Measurements from ENCODE around the gene KYNU.
"Not testable (repeated sequence)": the region's sequence is repeated elsewhere in the genome, so short reads cannot be mapped to it uniquely, and the experiment has no call there.

KYNU gene

DNA sequence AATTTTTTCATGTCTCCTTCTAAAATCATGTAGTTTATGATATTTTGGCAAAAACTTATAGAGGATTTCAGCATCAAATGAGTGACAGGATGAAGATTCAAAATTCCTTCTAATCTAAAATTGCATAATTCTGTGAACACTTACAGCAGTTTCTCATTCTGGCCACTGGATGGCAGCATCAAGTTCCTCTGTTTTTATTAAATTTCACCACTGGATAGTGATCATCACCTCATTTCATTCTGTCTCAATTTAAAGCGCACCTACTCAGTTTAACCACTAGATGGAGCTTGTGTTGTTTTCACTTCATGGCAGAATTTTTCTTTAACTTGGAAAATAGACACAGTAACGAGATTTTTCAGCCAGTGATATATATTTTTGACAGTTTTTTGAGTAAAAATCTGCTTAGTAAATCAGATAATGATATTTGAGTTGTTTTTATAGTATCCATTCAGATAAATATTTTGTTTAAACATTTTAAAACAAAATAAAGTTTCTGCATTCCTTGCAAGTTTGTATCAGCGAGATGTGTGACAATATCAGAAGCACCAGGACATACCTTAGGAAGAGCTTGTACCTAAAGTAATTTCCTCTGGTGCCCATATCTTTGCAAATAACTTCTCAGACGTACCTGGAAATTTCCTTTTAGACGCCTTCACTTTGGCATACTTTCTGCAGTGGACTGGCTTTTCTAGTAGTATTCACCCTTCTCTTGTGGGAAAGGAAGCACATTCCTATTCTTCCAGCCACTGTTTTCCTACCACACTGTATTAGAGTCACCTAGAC, 157.0 kb downstream of the KYNU start:
- DNase-seq, result peak; percentile 59

DNA sequence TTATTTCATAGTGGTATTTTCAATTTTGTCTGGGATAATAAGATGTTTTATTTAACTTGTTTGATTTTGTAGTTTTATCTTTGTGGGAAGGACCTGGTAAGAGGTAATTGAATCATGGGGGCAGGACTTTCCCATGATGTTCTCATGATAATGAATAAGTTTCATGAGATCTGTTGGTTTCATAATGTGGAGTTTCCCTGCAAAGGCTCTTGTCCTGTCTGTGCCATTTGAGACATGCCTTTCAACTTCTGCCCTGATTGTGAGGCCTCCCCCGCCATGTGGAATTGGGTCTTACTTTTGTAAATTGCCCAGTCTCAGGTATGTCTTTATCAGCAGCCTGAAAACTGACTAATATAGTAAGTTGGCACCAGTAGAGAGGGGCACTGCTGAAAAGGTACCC, 174.0 kb downstream of the KYNU start:
- no peak for DNase-seq

DNA sequence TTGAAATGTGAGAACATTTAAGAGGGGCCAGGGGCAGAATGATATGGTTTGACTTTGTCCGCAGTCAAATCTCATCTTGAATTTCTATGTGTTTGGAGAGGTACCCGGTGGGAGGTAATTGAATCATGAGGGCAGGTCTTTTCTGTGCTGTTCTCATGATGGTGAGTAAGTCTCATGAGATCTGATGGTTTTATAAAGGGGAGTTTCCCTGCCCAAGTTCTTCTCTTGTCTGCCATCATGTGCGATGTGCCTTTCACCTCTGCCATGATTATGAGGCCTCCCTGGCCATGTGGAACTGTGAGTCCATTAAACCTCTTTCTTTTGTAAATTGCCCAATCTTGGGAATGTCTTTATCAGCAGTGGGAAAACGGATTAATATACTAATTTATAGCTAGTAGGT, 176.0 kb downstream of the KYNU start:
- not testable (repeated sequence) for DNase-seq

- no peak for DNase-seq
Observed at GRCh38 chr2:143056550-143056949, 179.1 kb downstream of the KYNU start.

GRCh38 chr2:143058851-143059250, 181.4 kb downstream of the KYNU start:
- DNase-seq, result no peak

- no peak for DNase-seq
Observed at GRCh38 chr2:143063612-143064200, 186.2 kb downstream of the KYNU start.

DNA sequence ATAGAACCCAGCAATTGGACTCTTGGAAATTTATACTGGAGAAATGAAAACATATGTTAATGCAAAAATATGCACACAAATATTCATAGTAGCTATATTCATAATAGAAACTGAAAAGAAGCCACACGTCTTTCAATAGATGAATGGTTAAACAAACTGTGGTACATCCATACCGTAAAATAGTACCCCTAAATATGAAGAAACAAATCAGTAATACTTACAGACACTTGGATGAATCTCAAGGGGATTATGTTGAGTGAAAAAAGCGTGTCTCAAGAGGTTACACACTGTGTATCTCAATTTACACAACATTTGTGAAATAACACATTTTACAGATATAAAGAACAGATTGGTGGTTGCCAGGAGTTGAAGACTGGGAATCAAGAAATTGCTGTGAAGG, 190.6 kb downstream of the KYNU start:
- no peak for DNase-seq

GRCh38 chr2:143068509-143068908, 191.0 kb downstream of the KYNU start:
- DNase-seq, result no peak

GRCh38 chr2:143070704-143071103, 193.2 kb downstream of the KYNU start:
- DNase-seq, result no peak

DNA sequence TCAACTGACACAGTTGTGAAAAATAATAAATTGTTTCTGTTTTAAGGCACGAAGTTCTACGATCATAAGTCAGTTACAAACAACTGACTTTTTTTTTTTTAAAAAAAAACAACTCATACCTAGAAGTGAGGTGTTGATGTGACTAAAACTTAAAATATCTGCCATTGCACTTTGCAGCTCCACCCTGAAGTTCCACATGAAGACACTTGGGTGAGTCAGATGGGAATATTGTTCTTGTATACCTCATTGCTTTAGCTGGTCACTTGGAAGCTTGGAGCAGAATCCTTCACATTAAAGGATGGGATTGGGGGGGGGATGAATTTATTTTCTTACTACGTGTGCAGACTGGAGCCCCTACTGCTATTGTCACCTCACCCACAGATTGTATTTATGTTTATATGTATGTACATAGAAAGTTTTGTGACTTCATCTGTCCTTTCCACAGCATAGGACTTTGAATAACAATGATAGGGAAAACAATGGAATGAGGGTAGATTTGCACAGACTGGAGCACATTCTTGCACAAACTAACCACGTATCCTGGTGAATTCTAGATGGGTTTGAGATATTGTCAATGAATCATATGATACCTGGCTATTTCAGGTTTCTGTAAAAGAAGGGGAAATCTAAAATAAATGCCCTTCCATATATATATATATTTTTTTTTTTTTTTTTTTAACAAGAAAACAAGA, 193.9 kb downstream of the KYNU start:
- DNase-seq, result no peak

DNA sequence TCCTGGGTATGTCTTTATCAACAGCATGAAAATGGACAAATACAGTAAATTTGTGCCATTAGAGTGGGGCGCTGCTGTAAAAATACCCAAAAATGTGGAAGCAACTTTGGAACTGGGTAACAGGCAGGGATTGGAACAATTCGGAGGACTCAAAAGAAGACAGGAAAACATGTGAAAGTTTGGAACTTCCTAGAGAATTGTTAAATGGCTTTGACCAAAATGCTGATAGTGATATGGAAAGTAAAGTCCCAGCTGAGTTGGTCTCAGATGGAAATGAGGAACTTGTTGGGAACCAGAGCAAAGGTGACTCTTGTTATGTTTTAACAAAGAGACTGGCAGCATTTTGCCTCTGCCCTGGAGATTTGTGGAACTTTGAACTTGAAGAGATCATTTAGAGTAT, 197.4 kb downstream of the KYNU start:
- not testable (repeated sequence) for DNase-seq

DNA sequence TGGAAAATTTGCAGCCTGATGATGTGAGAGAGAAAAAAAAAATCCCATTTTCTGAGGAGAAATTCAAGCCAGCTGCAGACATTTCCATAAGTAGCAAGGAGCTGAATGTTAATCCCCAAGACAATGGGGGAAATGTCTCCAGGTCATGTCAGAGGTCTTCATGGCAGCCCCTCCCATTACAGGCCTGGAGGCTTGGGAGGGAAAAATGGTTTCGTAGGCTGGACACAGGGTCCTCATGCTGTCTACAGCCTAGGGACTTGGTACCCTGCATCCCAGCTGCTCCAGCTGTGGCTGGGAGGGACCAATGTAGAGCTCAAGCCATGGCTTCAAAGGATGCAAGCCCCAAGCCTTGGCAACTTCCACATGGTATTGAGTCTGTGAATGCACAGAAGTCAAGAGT, 198.2 kb downstream of the KYNU start:
- DNase-seq, result no peak

DNA sequence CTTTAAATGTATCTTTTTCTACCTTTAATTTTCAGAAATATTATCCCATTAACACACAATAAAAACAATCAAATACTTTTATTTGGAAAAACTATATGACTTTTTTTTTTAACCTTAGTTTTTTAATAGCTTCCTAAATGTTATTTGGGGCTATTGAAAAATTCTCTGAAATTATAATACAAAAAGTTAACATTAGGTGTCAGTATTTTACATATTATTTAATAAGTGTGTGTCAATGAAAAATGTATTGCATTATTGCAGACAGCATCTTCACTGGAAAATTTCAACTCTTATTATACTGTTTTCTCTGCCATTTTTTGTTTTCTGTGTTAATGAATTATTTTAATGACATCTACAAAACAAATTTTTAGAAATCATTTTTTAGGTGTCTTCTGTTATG, 200.6 kb downstream of the KYNU start:
- DNase-seq, result no peak

DNA sequence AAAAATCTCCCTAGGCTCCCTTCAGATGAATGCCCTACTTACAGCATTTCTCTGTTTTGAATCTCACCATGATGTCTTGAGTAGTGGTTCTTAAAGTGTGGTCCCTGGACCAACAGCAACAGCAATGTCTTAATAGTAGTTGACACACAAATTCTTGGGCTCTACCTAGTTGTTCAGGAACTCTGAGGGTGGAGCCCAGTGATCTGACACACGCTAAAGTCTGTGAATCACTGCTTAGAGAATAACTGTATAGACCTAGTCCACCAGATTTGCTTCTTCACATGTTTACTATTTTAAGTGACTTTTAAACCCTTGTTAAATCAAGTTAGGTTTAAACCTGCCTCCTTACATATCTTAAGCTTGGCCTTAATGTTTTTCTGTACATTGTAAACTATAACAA, 204.2 kb downstream of the KYNU start:
- DNase-seq, result no peak

DNA sequence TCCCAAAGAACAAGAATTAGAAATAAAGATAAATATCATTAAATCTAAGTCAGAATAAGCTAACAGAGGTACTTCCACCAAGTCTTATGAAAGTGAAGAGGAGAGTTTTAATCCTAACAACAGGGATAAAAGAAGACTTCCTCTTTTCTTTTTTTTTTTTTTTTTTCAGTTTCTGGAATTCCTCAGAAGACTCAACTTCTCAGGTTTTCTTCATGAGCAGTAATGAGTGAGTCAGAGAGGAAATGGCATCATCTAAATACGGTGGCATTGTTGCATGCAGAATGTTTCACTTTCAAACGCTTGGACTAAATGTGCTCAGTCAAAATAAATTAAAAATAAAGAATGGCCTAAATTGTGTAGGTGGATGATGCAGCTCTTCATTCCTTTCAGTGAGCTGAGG, 206.2 kb downstream of the KYNU start:
- no peak for DNase-seq

DNA sequence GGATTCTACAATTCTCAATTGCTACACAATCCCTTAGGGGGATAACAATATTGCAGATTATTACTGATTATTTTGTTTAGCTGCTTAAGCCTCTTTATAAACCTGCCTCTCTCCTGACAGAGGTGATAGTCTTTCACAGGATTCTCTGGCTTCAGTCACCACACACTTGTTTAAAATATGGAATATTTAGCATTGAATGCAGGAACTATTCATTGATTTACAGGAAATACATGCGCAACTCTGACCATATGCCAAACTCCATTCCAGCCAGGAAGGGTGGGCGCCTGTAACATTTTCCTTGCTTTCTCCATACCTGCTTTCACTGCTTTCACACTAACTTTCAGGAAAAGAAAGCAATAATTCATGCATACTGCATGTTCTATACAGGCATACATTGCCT, 207.0 kb downstream of the KYNU start:
- DNase-seq, result no peak

- DNase-seq, result no peak
Observed at GRCh38 chr2:143085125-143085784, 207.8 kb downstream of the KYNU start.

DNA sequence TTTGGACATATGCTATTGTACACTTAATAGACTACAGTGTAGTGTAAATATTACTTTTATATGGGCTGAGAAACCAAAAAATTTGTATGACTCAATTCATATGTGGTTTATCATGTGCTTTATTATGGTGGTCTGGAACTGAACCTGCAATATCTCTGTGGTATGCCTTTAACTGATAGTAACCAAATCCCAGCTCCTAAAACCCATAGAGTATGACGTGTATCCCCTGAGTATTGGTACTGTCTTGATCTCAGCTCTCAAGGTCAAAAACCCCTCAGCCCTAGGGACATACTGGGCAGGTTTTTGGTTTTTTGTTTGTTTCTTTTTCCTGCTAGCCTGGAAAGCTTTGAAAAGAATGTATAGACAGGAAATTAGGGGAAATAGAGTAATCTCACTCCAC, 209.6 kb downstream of the KYNU start:
- no peak for DNase-seq

- no peak for DNase-seq
Observed at GRCh38 chr2:143088388-143088787, 210.9 kb downstream of the KYNU start.

DNA sequence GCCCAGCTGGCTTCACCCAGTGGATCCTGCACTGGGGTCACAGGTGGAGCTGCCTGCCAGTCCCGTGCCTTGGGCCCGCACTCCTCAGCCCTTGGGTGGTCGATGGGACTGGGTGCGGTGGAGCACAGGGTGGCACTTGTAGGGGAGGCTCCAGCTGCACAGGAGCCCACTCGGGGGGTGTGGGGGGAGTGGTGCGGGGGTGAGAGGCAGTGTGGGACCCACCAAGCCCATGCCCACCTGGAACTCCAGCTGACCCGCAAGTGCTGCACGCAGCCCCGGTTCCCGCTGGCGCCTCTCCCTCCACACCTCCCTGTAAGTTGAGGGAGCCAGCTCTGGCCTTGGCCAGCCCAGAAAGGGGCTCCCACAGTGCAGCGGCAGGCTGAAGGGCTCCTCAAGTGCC, 212.1 kb downstream of the KYNU start:
- DNase-seq, result not testable (repeated sequence)

All from NCI-H226 (cell line).